H9 (cell line): ENCODE results near the gene MAGI3. TPM values are rescaled to one million over a fixed set of nuclear protein-coding genes. Genes with fewer than 3 reads are reported as not detected.

ENCODE experiments used
- DNase-seq: peaks from one replicate; pipeline ENCODE4 v3.0.0-alpha.2; 2017
- H2AFZ ChIP-seq: one replicate; pipeline ENCODE4 v1.6.1; 2013; ENCODE audit warnings: mild to moderate bottlenecking, low read length, control low read depth, moderate library complexity
- H2AK5ac ChIP-seq: 2 replicates; pipeline ENCODE4 v1.6.1; 2013; ENCODE audit warnings: low read length, control low read depth, mixed read lengths; ENCODE audit not compliant: insufficient read length
- H2BK120ac ChIP-seq: one replicate; pipeline ENCODE4 v1.6.1; 2013; ENCODE audit warnings: low read depth, mild to moderate bottlenecking, low read length, control low read depth, inconsistent platforms; ENCODE audit not compliant: poor library complexity, severe bottlenecking
- H2BK12ac ChIP-seq: 2 replicates; pipeline ENCODE4 v1.6.1; 2013; ENCODE audit warnings: low read length, control low read depth, mixed read lengths, low read depth; ENCODE audit not compliant: insufficient read length
- H2BK15ac ChIP-seq: 2 replicates; pipeline ENCODE4 v1.6.1; 2013; ENCODE audit warnings: low read depth, low read length, control low read depth
- H2BK20ac ChIP-seq: one replicate; pipeline ENCODE4 v1.6.1; 2013; ENCODE audit warnings: low read depth, mild to moderate bottlenecking, low read length, control low read depth, inconsistent platforms; ENCODE audit not compliant: poor library complexity, severe bottlenecking
- H2BK5ac ChIP-seq: 2 replicates; pipeline ENCODE4 v1.6.1; 2013; ENCODE audit warnings: low read length, control low read depth, mixed read lengths; ENCODE audit not compliant: insufficient read length
- H3K14ac ChIP-seq: 2 replicates; pipeline ENCODE4 v1.6.1; 2013; ENCODE audit warnings: low read length, control low read depth; ENCODE audit not compliant: insufficient read depth
- H3K18ac ChIP-seq: 2 replicates; pipeline ENCODE4 v1.6.1; 2013; ENCODE audit warnings: low read depth, mild to moderate bottlenecking, mixed read lengths, low read length, control low read depth; ENCODE audit not compliant: insufficient read length
- H3K23ac ChIP-seq: 2 replicates; pipeline ENCODE4 v1.6.1; 2013; ENCODE audit warnings: low read length, control low read depth, mixed read lengths, low read depth; ENCODE audit not compliant: insufficient read length
- H3K23me2 ChIP-seq: 2 replicates; pipeline ENCODE4 v1.6.1; 2013; ENCODE audit warnings: low read depth, mild to moderate bottlenecking, mixed read lengths, low read length, control low read depth; ENCODE audit not compliant: insufficient read length, poor library complexity, severe bottlenecking
- H3K27ac ChIP-seq: 2 replicates; pipeline ENCODE4 v1.5.1; 2013; ENCODE audit warnings: low read length, control low read depth, mixed read lengths, low read depth; ENCODE audit not compliant: insufficient read length
- H3K27me3 ChIP-seq: 2 replicates; pipeline ENCODE4 v1.6.1; 2013; ENCODE audit warnings: low read length, control low read depth, inconsistent platforms; ENCODE audit not compliant: insufficient read depth
- H3K4ac ChIP-seq: 2 replicates; pipeline ENCODE4 v1.6.1; 2013; ENCODE audit warnings: low read depth, mild to moderate bottlenecking, control low read depth, inconsistent platforms, low read length, moderate library complexity
- H3K4me1 ChIP-seq: 2 replicates; pipeline ENCODE4 v1.6.1; 2013; ENCODE audit warnings: low read length, control low read depth, inconsistent platforms; ENCODE audit not compliant: insufficient read depth
- H3K4me2 ChIP-seq: 2 replicates; pipeline ENCODE4 v1.6.1; 2013; ENCODE audit warnings: low read length, control low read depth, mixed read lengths; ENCODE audit not compliant: insufficient read length, insufficient read depth
- H3K56ac ChIP-seq: 2 replicates; pipeline ENCODE4 v1.6.1; 2013; ENCODE audit warnings: low read depth, mild to moderate bottlenecking, mixed read lengths, low read length, control low read depth; ENCODE audit not compliant: insufficient read length
- H3K79me1 ChIP-seq: 2 replicates; pipeline ENCODE4 v1.6.1; 2013; ENCODE audit warnings: low read depth, mild to moderate bottlenecking, moderate library complexity, low read length, control low read depth, inconsistent platforms; ENCODE audit not compliant: insufficient read depth, poor library complexity, severe bottlenecking
- H3K79me2 ChIP-seq: 2 replicates; pipeline ENCODE4 v1.6.1; 2013; ENCODE audit warnings: low read length, control low read depth, inconsistent platforms; ENCODE audit not compliant: insufficient read depth
- H3K9ac ChIP-seq: 2 replicates; pipeline ENCODE4 v1.6.1; 2013; ENCODE audit warnings: low read length, control low read depth, mixed read lengths; ENCODE audit not compliant: insufficient read length; ENCODE audit errors: extremely low read depth
- H3K9me3 ChIP-seq: one replicate; pipeline ENCODE4 v1.6.1; 2013; ENCODE audit warnings: low read depth, low read length, inconsistent platforms; ENCODE audit not compliant: control insufficient read depth
- H3T11ph ChIP-seq: one replicate; pipeline ENCODE4 v1.6.1; 2013; ENCODE audit warnings: mild to moderate bottlenecking, low read length, control low read depth, inconsistent platforms
- H4K20me1 ChIP-seq: one replicate; pipeline ENCODE4 v1.6.1; 2013; ENCODE audit not compliant: control insufficient read depth, insufficient read length, insufficient read depth
- H4K5ac ChIP-seq: 2 replicates; pipeline ENCODE4 v1.6.1; 2013; ENCODE audit warnings: low read depth, mild to moderate bottlenecking, mixed read lengths, low read length, control low read depth; ENCODE audit not compliant: insufficient read length
- H4K8ac ChIP-seq: replicated peaks from 2 replicates; pipeline ENCODE4 v1.6.1; 2013; ENCODE audit warnings: low read length, control low read depth, mixed read lengths, low read depth; ENCODE audit not compliant: insufficient read length
- H4K91ac ChIP-seq: 2 replicates; pipeline ENCODE4 v1.6.1; 2013; ENCODE audit warnings: low read depth, mild to moderate bottlenecking, moderate library complexity, mixed read lengths, low read length, control low read depth; ENCODE audit not compliant: insufficient read length
- H3K27ac Mint-ChIP-seq, 3 experiments: 2 replicates in 2 of 3; 3 replicates in 1 of 3; pipeline ENCODE4 v1.8.0; 2020 to 2021; ENCODE audit warnings: mixed read lengths in 3 of 3, mild to moderate bottlenecking in 1 of 3, moderate library complexity in 1 of 3
- H3K27me3 Mint-ChIP-seq: 2 replicates; pipeline ENCODE4 v1.8.0; 2021; ENCODE audit warnings: low read depth, mild to moderate bottlenecking, moderate library complexity, mixed read lengths
- H3K36me3 Mint-ChIP-seq, 3 experiments: 2 replicates in 2 of 3; 3 replicates in 1 of 3; pipeline ENCODE4 v1.8.0; 2020 to 2021; ENCODE audit warnings: low read depth in 3 of 3, mixed read lengths in 3 of 3; ENCODE audit not compliant: insufficient read depth in 1 of 3
- H3K4me1 Mint-ChIP-seq, 2 experiments: 2 replicates each; pipeline ENCODE4 v1.8.0; 2020; ENCODE audit warnings: mixed read lengths in 2 of 2
- H3K4me3 Mint-ChIP-seq, 2 experiments: 2 replicates in 1 of 2; 3 replicates in 1 of 2; pipeline ENCODE4 v1.8.0; 2020 to 2021; ENCODE audit warnings: mild to moderate bottlenecking in 2 of 2, mixed read lengths in 2 of 2, moderate library complexity in 1 of 2
- H3K9me3 Mint-ChIP-seq, 2 experiments: 2 replicates in 1 of 2; 3 replicates in 1 of 2; pipeline ENCODE4 v1.8.0; 2020; ENCODE audit warnings: mild to moderate bottlenecking in 2 of 2, mixed read lengths in 2 of 2, moderate library complexity in 1 of 2
- CTCF ChIP-seq: fragments of 200-600 bp; sonication (generic); conservative IDR thresholded peaks from 3 replicates; pipeline ENCODE4 v1.8.0; 2021; ENCODE audit warnings: antibody characterized with exemption, mild to moderate bottlenecking
- WGBS: extraction: QIAGEN DNeasy Blood & Tissue Kit; methylation state at CpG from one replicate; pipeline ENCODE4 v1.1.7; 2013; ENCODE audit warnings: missing lambda C conversion rate, low lambda C conversion rate, mixed read lengths; ENCODE audit not compliant: insufficient read length; ENCODE audit errors: extremely low coverage; 5-methylcytosine and 5-hydroxymethylcytosine counted together
- total RNA-seq: library from RNA; stranded (reverse); gene quantifications from 2 replicates; pipeline ENCODE4 v1.2.1, GENCODE V29; 2021

MAGI3 gene
- total RNA-seq, 1 experiment from 2014 or later, result 8.2 TPM

DNA sequence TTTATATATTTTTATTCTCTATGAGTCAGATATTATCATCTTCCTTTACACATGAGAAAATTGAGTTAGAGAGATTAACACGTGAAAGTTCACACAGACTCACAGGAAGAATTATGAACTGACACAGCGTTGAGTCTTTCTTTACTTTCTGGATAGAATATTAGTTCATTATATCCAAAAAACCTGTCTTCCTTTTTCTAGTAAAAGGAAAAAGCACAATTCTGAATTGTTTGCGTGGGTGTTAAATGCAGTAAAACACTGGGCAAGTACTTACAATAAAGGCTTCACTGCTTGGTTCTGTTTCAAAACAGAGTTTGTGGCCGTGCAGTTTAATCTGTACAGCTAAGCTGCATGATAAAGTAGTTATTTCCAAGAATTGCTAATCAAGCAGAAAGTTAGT, 10.8 kb downstream of the MAGI3 start:
- Histone ChIP-seq H2BK20ac (no peak overlapping the region), H4K91ac (no peak overlapping the region), H3K56ac (no peak overlapping the region), H3K4ac (no peak overlapping the region), H2AK5ac (no peak overlapping the region), H3K27ac (no peak overlapping the region), H2BK120ac (no peak overlapping the region), H2AFZ (no peak overlapping the region), H3K18ac (no peak overlapping the region), H2BK12ac (no peak overlapping the region), H3T11ph (no peak overlapping the region), H3K79me2 (no peaks in the 10 kb centered on the region; the same call in 1 of the 2 replicates), H2BK5ac (no peak overlapping the region), H4K20me1 (no peaks in the 10 kb centered on the region), H4K8ac (no peak overlapping the region), H3K4me1 (no peaks in the 10 kb centered on the region; the same call in 1 of the 2 replicates), H3K23me2 (no peaks in the 10 kb centered on the region), H3K23ac (no peak overlapping the region), H3K27me3 (no peaks in the 10 kb centered on the region), H3K14ac (no peak overlapping the region), H3K4me2 (no peak overlapping the region), H2BK15ac (no peak overlapping the region), H3K9me3 (no peaks in the 10 kb centered on the region), H4K5ac (no peak overlapping the region), H3K79me1 (peaks cover 2% of the 10 kb centered on the region), H3K9ac (no peak overlapping the region)
- no peaks in the 10 kb centered on the region for H3K27me3 Mint-ChIP-seq
- TF ChIP-seq CTCF, result no peak
- peaks cover 18 to 21% of the 10 kb centered on the region in 2 experiments for H3K4me1 Mint-ChIP-seq
- no peaks in the 10 kb centered on the region for H3K9me3 Mint-ChIP-seq
- no peaks in the 10 kb centered on the region for H3K36me3 Mint-ChIP-seq
- H3K27ac Mint-ChIP-seq, result no peak overlapping the region
- no CpG with 5 or more reads among the region's 4 CpGs for WGBS
- no peak for DNase-seq
- H3K4me3 Mint-ChIP-seq, result no peak overlapping the region
